GM18511 (cell line): ENCODE data around the gene SMARCA2.

ENCODE experiments used
- ATAC-seq: cut with Tn5 transposase; IDR thresholded peaks from one replicate; pipeline ENCODE4 v1.9.1; 2021; ENCODE audit warnings: mild to moderate bottlenecking, moderate library complexity; ENCODE audit not compliant: unreplicated experiment

SMARCA2 gene

DNA sequence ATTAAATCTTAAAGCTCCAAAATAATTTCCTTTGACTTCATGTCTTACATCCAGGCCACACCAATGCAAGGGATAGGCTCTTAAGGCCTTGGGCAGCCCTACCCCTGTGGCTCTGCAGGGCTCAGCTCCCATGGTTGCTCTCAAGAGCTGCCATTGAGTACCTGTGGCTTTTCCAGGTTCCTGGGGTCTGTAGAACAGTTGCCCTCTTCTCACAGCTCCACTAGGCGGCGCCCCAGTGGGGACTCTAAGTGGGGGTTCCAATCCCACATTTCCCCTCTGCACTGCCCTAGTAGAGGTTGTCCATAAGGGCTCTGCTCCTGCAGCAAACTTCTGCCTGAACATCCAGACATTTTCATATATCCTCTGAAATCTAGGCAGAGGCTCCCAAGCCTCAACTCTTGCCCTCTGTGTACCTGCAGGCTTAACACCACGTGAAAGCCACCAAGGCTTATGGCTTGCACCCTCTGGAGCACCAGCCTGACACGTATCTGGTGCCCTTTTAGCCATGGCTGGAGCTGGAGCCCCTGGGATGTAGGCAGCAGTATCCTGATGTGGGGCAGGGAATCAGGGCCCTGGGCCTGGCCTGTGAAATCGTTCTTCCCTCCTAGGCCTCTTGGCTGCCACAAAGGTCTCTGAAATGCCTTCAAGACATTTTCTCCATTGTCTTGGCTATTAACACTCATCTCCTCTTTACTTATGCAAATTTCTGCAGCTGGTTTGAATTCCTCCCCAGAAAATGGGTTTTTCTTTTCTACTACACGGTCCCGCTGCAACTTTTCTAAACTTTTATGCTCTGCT, 185.1 kb downstream of the SMARCA2 start:
- ATAC-seq = no peak

DNA sequence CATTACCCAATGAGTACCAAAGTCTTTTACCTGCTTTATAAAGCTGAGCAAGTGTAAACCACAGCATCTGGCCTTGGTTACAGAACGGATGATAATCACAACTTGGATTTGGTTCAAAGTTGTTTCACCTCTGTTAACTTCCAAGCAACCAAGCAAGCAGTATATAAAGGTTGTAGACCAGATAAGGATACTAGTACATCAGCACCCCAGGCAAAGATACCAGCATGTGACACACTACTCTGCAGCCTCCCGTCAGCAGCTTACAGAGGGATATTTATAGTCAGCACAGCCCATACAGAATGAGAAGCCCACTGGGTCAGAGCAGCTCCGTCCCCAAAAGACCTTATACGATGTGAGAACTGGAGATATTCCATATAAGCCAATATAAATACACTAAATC, 193.3 kb downstream of the SMARCA2 start:
- no peak for ATAC-seq

DNA sequence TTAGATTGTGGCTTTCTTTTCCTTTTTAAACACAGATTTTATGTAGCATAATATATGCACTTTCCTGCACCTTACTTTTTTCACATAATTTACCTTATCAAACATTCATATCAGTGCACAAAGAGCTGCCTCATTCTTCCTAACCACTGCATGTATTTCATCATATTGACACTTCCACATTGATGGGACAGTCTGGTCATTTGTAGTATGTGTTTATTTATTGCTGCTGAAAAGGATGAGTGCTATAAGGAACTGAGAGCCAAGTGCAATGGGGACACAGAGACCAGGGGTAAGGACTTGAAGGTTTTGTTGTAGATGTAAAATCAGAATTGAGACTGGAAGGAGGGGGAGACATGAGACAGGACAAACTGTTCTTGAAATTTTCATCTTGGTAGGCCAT, 193.8 kb downstream of the SMARCA2 start:
- ATAC-seq = peak; percentile 26

DNA sequence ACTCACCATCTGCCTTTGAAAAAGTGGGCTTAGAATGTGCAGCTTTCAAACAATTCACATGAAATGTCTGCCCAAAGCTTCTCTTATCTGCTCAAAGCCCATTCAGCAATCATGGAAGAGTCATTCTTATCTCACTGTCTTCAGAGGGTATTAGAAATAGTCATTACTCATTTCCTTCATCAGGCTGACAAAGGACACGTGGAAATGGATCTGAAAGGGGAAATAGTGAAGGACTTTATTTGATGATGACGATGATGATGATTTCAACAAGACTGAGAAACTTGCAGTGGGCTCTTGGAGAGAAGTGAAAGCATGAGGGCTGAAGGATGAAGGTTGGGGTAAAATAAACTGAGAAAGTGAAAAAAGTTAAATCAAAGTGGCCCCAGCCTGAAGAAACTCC, 194.3 kb downstream of the SMARCA2 start:
- peak; percentile 57 for ATAC-seq

DNA sequence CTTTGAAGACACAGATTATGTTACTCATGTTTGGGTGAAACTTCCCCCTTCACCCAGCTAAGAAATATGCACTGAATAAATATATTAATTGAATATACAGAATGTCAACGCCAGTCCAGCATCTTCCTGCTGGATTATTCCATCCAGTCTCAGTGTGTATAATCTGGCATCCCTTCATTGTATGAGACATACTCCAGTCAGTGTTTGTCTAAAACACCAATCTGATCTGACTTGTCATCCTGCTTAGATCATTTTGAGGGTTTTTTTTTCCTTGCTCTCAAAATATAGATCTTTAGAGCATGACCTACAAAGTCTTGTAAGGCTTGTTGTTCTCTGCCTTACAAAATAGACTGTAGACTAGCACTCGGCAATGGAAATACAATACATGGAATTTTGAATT, 195.1 kb downstream of the SMARCA2 start:
- ATAC-seq = no peak

DNA sequence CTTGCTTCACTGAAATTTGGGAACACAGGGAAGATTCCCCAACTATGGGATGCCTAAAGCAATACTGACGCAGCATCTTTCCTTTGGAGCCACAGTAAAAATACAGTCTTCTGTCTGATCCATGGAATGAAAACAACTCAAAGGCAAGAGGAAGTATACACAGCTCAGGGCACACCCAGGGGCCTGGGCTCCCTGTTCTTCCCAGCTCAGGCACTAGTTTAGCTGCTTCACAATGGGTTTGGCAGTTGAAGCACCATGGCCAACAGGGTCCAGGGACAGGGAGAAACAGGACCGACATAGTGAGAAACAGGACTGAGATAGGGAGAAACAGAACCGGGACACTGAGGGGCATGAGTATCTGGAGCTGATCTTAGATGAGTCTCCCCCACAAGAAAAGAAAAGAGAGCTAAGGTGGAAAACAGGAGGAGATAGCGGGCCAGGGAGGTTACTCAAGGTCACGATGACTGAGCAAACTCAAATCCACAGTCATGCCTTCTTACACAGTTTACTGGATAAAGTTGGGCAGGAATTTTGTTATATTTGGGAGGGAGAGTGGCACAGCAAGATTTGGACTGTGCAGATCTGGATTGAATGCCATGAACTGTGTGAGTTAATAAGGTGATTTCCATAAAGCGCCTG, 198.8 kb downstream of the SMARCA2 start:
- no peak for ATAC-seq

DNA sequence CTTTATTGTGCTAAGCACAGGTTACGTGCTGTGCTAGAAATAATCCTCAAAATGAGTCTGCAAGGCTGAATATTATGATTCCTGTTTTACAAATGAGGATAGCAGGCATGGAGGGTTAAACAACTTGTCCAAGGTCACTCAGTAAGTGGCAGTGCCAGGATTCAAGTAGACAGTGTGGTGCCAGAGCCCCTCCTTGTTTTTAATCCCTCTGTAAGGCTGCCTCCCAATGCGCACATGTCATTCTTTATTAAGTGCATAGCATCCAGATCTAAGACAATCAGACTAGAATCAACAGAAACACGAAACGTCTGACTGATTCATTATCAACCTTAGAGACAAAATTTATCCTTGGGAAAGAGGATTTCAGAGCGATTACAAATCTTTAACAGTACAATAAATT, 199.6 kb downstream of the SMARCA2 start:
- no peak for ATAC-seq

DNA sequence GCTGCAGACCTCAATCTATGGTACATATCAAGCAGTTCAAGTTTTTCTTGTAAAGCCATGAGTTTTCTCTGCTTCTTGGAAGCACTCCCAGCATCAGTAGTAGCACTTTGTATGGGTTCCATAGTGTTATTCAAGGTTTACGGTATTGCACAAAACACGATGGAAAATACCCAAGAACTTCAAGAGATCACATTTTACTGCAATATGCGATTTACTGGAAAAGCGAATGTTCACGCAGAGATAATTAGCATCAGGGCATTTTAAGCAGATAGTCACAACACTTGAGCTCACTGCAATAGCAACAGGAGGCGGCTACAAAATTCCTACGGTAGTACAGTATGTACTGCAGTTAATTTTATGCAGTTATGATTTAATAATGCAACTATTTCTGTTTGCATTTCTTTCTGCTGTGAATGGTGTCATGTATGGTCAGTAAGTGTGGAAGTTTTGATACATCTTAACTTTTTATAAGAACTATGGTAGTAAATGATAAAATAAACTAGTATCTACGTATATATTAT, 200.8 kb downstream of the SMARCA2 start:
- ATAC-seq = no peak

DNA sequence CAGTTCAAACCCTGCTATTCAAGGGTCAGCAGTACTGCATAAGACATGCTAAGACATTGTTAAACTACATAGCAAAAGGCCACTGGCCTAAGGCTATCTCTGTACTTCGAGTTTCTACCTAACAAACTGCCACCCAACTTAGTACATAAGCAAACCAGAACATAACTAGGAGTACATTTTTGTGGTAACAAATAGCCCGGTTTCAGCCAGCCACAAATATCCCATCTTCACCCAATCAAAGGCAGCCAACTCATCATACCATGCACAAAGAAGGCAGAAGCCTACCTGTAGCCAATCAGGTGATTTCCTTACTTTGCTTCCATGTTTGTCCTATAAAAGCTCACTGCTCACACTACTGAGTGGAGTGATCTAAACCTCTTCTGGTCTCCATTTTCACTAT, 201.4 kb downstream of the SMARCA2 start:
- ATAC-seq = no peak

DNA sequence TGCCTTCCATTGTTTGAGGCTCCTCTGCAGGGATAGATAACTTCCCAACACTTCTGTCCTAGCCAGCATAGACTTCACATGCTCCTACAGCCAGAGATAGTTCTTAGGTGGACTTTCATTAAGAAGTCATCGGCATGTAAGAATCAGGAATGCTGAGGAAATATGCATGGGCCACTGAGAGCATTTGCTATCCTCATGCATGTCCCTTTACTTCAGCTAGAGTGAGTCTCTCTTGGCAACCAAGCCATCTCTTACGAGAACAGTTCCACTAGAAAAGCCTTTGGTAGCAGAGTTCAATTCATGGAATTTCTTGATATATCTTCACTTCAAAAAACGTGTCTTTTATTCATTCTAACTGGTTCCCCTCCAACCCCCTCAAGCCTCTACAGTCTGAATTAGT, 202.4 kb downstream of the SMARCA2 start:
- ATAC-seq = no peak

DNA sequence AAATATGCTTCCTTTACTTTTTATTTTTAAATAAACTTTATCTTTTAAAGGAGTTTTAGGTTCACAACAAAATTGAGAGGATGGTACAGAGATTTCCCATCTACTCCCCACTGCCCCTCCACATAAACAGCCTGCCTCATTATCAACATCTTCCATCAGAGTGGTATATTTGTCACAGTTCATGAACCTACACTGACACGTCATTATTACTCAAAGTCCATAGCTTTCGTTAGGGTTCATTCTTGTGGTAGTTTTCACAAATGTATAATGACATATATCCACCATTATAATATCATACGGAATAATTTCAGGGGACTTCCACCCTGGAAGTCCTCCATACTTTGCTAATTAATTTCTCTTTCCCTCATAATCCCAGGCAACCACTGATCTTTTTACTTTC, 204.9 kb downstream of the SMARCA2 start:
- ATAC-seq = no peak

DNA sequence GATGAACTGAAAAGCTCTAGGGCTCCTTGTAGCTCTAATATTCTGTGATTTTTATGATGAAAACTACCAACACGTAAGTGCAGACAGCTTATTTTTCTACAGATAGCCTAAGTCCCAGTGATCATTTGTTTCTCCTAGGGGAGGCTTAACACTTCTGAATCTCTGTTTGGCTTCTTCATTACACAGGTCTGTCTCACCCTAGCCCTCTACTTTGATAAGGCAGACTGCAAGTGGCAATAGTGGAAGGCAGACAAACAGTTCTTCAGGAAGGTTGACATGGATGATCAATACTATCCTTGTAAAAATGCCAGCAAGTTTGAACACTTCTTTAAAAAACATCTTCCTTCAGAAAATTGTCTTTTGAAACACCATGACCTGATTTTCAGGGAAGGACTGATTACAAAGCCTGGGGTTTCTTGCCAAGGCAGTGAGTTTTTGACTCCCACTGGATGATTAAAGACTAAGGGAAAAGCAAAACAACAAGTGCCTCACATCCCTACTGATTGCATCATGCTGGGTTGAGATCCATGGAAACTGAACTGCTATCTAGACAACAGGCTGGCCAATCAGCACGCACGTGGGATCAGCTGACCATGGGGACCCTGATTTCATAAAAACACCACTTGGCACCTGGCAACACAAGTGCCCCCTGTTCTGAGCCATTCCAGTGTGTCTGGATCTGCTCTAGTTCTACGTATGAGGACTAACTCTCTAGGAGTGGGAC, 212.2 kb downstream of the SMARCA2 start:
- ATAC-seq = no peak

DNA sequence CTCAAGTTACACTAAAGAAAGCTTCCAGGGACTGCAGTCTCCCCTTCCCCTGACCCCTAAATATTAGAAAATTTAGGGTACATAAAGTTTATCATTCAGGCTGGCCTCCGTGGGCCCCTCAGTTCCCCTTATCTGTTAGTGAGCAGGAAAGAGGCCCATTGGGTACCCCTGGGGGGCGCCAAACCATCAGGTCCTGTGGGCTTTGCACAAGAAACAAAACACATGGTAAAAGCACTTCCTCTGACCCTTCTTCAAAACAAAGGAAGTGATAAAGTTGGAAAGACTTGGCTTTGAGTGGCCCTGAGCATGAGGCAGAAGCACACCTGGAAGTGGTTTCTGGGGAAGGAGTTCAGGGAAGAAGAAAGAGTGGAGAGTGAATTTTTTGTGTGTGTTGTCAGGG, 213.0 kb downstream of the SMARCA2 start:
- no peak for ATAC-seq

DNA sequence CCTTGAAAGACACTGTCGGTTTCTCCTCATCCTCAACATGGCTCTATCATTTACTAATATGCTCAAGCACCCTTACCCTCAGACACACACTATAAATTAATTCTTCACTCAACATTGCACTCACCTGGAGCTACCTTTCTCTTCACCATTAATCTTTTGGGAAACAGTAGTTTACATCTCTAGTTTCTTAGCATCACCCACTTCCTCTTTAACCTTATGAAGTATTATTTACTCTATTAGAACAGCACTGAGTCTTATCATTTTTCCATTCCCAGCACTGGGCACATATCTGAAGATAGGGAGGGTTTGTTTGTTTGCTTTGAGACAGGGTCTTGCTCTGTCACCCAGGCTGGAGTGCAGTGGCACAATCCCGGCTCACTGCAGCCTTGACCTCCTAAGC, 213.5 kb downstream of the SMARCA2 start:
- ATAC-seq = peak; percentile 37

DNA sequence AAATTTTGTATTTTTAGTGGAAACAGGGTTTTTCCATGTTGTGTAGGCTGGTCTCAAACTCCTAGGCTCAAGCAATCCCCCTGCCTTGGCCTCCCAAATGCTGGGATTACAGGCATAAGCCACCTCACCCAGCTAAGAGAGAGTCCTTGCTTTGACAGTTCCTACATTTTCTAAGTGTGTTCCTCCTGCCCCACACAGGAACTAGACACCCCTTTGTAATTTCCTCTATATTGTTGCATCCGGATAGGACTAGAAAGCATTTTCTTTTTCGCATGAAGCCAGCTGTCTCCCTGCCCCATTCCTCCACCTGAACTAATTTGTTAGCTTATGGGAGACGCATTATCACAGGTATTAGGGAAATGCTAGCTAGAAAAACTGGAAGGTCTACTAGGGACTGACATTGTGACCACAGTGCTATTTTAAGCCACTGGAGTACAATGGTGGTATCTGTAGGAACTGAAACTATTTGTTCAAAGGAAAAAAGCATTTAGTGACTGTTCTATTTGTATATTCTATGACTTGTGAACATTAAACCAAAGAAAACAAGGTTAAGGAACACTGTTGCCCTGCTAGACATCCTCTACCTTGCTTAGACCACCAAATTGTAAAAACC, 214.1 kb downstream of the SMARCA2 start:
- ATAC-seq = peak; percentile 86

DNA sequence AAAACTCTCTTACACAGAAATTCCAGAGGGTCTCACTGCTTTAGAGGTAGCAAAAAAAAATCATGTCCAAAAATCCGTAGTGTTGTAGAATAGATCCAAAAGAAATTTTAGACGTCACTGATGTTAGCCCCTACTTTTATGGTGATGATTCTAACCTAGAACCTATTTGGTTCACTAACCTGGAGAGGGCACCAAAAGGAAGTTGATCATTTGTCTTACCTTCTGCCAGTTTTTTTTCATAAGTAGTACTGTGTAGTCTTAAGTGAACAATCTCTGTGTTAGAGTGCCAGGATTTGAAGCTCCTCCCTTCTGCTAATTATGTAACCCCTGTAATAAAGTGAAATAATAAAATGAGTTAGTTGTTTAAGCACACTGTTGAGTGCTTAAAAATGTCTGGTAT, 215.2 kb downstream of the SMARCA2 start:
- ATAC-seq = no peak

DNA sequence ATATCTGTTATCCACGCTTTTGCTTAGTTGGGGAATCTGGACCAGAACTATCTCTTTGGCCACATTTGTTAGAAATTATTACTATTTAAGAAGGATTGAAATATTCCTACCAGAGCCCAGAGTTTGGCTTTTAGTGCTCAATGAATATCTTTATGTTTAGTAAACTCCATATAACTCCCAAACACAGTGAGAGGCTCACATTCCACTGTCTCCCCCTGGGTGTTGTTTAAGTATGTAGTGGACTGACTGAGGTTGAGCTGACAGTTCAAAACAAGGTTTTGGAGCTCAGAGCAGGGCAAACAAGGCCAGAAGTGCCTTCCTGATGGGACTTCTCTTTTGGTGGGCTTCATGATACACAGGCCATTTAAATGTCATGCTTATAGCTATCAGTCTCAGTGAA, 216.0 kb downstream of the SMARCA2 start:
- no peak for ATAC-seq

DNA sequence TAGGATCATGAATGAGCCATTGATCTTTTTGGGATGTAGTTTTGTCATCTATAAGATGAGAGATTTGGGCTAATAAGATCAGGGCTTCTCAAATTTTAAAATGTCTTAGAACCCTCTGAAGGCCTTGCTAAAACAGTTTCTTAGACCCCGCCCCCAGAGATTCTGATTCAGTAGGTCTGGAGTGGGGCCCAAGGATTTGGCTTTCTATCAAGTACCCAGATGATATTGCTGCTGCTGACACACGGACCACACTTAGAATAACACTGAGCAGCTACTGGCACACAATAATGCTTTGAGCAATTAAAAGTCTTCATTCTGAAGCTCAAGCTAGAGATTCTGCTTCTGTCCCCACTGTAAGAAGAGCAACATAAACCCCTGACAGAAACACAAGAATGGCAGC, 216.7 kb downstream of the SMARCA2 start:
- no peak for ATAC-seq

DNA sequence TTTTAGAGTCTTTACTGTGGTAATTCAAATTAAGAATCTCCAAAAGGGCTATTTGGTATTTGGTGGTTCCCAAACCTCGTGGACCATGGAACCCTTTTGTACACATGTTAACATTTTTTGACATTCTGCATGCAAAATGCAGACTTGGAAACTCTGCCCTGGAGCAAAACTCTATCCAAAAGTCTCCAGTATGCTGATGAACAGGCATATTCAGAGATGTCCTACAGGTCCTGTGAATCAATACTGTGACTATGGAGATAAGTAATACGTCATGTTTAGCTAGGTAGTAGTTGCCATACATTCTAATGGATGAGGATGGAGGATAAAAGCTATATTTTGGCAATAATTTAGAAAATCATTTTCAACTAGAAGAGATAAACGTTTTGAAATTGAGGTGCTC, 218.1 kb downstream of the SMARCA2 start:
- ATAC-seq = no peak

DNA sequence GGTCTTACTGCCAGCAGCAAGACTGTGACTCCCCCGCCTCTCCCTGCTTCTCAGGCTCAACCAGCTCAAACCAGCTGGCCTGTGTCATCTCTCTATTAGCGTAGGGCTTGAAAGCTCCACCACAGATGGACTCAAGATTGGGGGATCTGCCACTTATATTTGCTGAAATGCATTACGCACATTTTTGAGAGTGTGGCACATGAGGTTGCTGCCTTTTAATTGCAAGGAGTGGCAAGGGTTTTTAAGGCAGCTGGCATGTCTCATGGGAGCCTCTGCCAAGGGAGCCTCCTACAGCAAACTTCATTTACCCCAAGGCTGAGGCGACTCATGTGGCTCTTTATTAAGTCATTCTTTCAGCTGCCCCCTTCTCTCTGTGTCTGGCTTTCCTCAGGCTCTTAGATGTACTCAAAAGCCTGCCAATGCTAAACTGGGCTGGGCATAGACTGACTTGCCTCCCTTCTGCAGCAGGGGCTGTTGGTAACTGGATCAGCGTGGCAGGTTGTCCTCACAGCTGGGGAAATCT, 219.3 kb downstream of the SMARCA2 start:
- ATAC-seq = no peak

DNA sequence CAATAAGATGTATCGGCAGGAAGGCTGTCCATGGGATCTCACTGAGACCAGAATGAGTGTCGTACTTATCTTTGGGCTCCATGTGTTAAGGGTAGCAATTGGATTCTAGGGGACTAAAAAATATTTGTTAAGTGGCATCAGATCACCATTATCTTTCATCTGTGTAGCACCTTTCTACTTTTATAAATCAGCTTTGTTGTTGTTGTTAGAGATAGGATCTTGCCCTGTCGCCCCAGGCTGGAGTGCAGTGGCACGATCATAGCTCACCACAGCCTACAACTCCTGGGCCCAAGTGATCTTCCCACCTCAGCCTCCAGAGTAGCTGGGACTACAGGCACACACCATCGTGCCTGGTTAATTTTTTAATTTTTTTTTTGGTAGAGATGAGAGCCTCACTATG, 220.5 kb downstream of the SMARCA2 start:
- ATAC-seq = no peak
